ENCODE results near the gene TOM1L2. TPM values are rescaled to one million over a fixed set of nuclear protein-coding genes. Genes with fewer than 3 reads are reported as not detected.

The TOM1L2 gene
- total RNA-seq, 1 donor from 2014 or later, result 78.3 TPM

GRCh38 chr17:17800504-17801021 is 171.6 kb downstream of the TOM1L2 start:
- no peak for ATAC-seq

- no peak for ATAC-seq
These were observed 173.5 kb downstream of the TOM1L2 start for GRCh38 chr17:17798573-17799255.

DNA sequence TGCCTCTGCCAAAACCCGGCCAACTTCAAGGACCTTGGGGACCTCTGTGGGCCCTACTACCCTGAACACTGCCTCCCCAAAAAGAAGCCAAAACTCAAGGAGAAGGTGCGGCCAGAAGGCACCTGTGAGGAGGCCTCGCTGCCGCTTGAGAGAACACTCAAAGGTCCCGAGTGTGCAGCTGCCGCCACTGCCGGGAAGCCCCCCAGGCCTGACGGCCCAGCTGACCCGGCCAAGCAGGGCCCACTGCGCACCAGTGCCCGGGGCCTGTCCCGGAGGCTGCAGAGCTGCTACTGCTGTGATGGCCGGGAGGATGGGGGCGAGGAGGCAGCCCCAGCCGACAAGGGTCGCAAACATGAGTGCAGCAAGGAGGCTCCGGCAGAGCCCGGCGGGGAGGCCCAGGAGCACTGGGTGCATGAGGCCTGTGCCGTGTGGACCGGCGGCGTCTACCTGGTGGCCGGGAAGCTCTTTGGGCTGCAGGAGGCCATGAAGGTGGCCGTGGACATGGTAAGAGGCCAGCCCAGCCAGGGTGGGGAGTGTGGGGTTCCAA is 174.1 kb downstream of the TOM1L2 start:
- no peak for ATAC-seq

GRCh38 chr17:17797119-17797809 is 174.9 kb downstream of the TOM1L2 start:
- ATAC-seq, result no peak

GRCh38 chr17:17796787-17797061 is 175.5 kb downstream of the TOM1L2 start:
- no peak for ATAC-seq

DNA sequence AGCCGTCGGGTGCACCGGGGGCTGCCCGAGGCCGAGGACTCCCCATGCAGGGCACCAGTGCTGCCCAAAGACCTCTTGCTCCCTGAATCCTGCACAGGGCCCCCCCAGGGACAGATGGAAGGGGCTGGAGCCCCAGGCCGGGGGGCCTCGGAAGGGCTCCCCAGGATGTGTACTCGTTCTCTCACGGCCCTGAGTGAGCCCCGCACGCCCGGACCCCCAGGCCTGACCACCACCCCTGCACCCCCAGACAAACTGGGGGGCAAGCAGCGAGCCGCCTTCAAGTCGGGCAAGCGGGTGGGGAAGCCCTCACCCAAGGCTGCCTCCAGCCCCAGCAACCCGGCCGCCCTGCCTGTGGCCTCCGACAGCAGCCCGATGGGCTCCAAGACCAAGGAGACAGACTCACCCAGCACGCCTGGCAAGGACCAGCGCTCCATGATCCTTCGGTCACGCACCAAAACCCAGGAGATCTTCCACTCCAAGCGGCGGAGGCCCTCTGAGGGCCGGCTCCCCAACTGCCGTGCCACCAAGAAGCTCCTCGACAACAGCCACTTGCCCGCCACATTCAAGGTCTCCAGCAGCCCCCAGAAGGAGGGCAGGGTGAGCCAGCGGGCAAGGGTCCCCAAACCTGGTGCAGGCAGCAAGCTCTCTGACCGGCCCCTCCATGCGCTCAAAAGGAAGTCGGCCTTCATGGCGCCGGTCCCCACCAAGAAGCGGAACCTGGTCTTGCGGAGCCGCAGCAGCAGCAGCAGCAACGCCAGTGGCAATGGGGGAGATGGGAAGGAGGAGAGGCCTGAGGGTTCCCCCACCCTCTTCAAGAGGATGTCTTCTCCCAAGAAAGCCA is 176.0 kb downstream of the TOM1L2 start:
- ATAC-seq, result no peak

GRCh38 chr17:17795296-17795695 is 176.9 kb downstream of the TOM1L2 start:
- no peak for ATAC-seq

- no peak for ATAC-seq
These were observed 177.8 kb downstream of the TOM1L2 start for GRCh38 chr17:17794382-17794781.

Other genes starting within 250 kb of the TOM1L2 start
- gene SREBF1, start 135.4 kb downstream of the TOM1L2 start, total RNA-seq, result 142 TPM
- gene DRC3, start 462 bp upstream of the TOM1L2 start, total RNA-seq, result 0.56 TPM
- 24.2 TPM for gene ATPAF2, start 66.8 kb upstream of the TOM1L2 start, total RNA-seq
- 8.4 TPM for gene GID4, start 67.0 kb upstream of the TOM1L2 start, total RNA-seq
- 29.4 TPM for gene DRG2, start 115.5 kb upstream of the TOM1L2 start, total RNA-seq
- 0.44 TPM for gene MYO15A, start 136.4 kb upstream of the TOM1L2 start, total RNA-seq
- gene ALKBH5, start 211.4 kb upstream of the TOM1L2 start, total RNA-seq, result 45.3 TPM

All from esophagus mucosa (tissue), 1 donor.